Measurements from ENCODE around the gene DSCAML1. TPM values are rescaled to one million over a fixed set of nuclear protein-coding genes. Genes with fewer than 3 reads are reported as not detected.

Gene DSCAML1
- total RNA-seq, 6 donors from 2014 or later, result 0.30 to 3.1 (median 1.3) TPM

- DNase-seq (peak; percentile 65 to 70), ATAC-seq (ENCODE audit: low FRiP score in 2 of 2) (peak; percentile 48 to 87)
- Histone ChIP-seq H3K36me3 (no peaks in the 10 kb centered on the region), H3K27ac (peak overlapping the region; percentile 32 to 64 (median 62)), H3K27me3 (no peaks in the 10 kb centered on the region), H3K9me3 (no peaks in the 10 kb centered on the region), H3K4me1 (peaks cover 0 to 4% (median 1%) of the 10 kb centered on the region in 4 donors), H3K4me3 (no peak overlapping the region)
- TF ChIP-seq POLR2AphosphoS5 (IDR thresholded peaks at IDR 0.05) (no peak), EP300 (IDR thresholded peaks at IDR 0.05) (no peak), POLR2A (IDR thresholded peaks at IDR 0.05) (no peak)
- TF ChIP-seq, protein P1, sequence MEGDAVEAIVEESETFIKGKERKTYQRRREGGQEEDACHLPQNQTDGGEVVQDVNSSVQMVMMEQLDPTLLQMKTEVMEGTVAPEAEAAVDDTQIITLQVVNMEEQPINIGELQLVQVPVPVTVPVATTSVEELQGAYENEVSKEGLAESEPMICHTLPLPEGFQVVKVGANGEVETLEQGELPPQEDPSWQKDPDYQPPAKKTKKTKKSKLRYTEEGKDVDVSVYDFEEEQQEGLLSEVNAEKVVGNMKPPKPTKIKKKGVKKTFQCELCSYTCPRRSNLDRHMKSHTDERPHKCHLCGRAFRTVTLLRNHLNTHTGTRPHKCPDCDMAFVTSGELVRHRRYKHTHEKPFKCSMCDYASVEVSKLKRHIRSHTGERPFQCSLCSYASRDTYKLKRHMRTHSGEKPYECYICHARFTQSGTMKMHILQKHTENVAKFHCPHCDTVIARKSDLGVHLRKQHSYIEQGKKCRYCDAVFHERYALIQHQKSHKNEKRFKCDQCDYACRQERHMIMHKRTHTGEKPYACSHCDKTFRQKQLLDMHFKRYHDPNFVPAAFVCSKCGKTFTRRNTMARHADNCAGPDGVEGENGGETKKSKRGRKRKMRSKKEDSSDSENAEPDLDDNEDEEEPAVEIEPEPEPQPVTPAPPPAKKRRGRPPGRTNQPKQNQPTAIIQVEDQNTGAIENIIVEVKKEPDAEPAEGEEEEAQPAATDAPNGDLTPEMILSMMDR (IDR thresholded peaks at IDR 0.05), result no peak
- 65 to 82% methylated on average over 9 to 25 of the region's 25 CpGs for WGBS, 2 donors
These were observed 79.3 kb downstream of the DSCAML1 start for GRCh38 chr11:117717485-117718314.

- H3K4me3 ChIP-seq, result no peak overlapping the region
- H3K36me3 ChIP-seq, result no peaks in the 10 kb centered on the region
- TF ChIP-seq POLR2AphosphoS5 (IDR thresholded peaks at IDR 0.05) (no peak), EP300 (IDR thresholded peaks at IDR 0.05) (no peak)
- ATAC-seq (ENCODE audit: low FRiP score in 2 of 2) (peak; percentile 11 to 29), DNase-seq (peak in 1 of 2 donors; percentile 30)
- H3K4me1 ChIP-seq, result peaks cover 0 to 4% (median 1%) of the 10 kb centered on the region in 4 donors
- H3K9me3 ChIP-seq, result no peaks in the 10 kb centered on the region
- H3K27ac ChIP-seq, result peak overlapping the region in 3 of 4 donors; percentile 12 to 55 (median 48)
- H3K27me3 ChIP-seq, result no peaks in the 10 kb centered on the region
- WGBS, 2 donors, result 86 to 88% methylated on average over 13 to 20 of the region's 20 CpGs
These were observed 80.2 kb downstream of the DSCAML1 start for GRCh38 chr11:117716521-117717440.

GRCh38 chr11:117715801-117716200, 81.2 kb downstream of the DSCAML1 start:
- no peak for ATAC-seq (ENCODE audit: low FRiP score in 2 of 2)
- WGBS, 2 donors, result 64 to 72% methylated on average over 8 of the region's 8 CpGs
- H3K4me1 ChIP-seq, result peaks cover 0 to 4% (median 1%) of the 10 kb centered on the region in 4 donors
- TF ChIP-seq POLR2AphosphoS5 (IDR thresholded peaks at IDR 0.05) (no peak), EP300 (IDR thresholded peaks at IDR 0.05) (no peak), POLR2A (IDR thresholded peaks at IDR 0.05) (no peak)
- TF ChIP-seq, protein P1 (IDR thresholded peaks at IDR 0.05), result no peak
- H3K4me3 ChIP-seq, result no peak overlapping the region
- no peaks in the 10 kb centered on the region for H3K36me3 ChIP-seq
- no peaks in the 10 kb centered on the region for H3K27me3 ChIP-seq
- DNase-seq, result no peak
- H3K27ac ChIP-seq, result no peak overlapping the region
- no peaks in the 10 kb centered on the region for H3K9me3 ChIP-seq

- H3K27ac ChIP-seq, result no peak overlapping the region
- TF ChIP-seq POLR2AphosphoS5 (IDR thresholded peaks at IDR 0.05) (no peak), EP300 (IDR thresholded peaks at IDR 0.05) (no peak), POLR2A (IDR thresholded peaks at IDR 0.05) (no peak)
- TF ChIP-seq, protein P1 (IDR thresholded peaks at IDR 0.05), result no peak
- H3K27me3 ChIP-seq, result no peaks in the 10 kb centered on the region
- 91 to 95% methylated on average over 5 to 6 of the region's 6 CpGs for WGBS, 2 donors
- DNase-seq (no peak), ATAC-seq (ENCODE audit: low FRiP score in 2 of 2) (no peak)
- H3K36me3 ChIP-seq, result no peaks in the 10 kb centered on the region
- H3K4me1 ChIP-seq, result peaks cover 0 to 4% (median 1%) of the 10 kb centered on the region in 4 donors
- H3K4me3 ChIP-seq, result no peak overlapping the region
- H3K9me3 ChIP-seq, result no peaks in the 10 kb centered on the region
These were observed 83.5 kb downstream of the DSCAML1 start for GRCh38 chr11:117713538-117713991.

GRCh38 chr11:117712530-117712929, 84.5 kb downstream of the DSCAML1 start:
- DNase-seq (no peak), ATAC-seq (ENCODE audit: low FRiP score in 2 of 2) (no peak)
- no peaks in the 10 kb centered on the region for H3K27me3 ChIP-seq
- no peak overlapping the region for H3K27ac ChIP-seq
- 95 to 96% methylated on average over 13 of the region's 13 CpGs for WGBS, 2 donors
- H3K36me3 ChIP-seq, result no peaks in the 10 kb centered on the region
- H3K9me3 ChIP-seq, result no peaks in the 10 kb centered on the region
- no peak for TF ChIP-seq POLR2AphosphoS5 (IDR thresholded peaks at IDR 0.05)
- no peak for TF ChIP-seq EP300 (IDR thresholded peaks at IDR 0.05)
- TF ChIP-seq, protein P1 (IDR thresholded peaks at IDR 0.05), result no peak
- no peak for TF ChIP-seq POLR2A (IDR thresholded peaks at IDR 0.05)
- no peaks in the 10 kb centered on the region for H3K4me1 ChIP-seq
- H3K4me3 ChIP-seq, result no peak overlapping the region

All from upper lobe of left lung (tissue), 6 donors.